ENCODE measurements around the gene UACA.

GRCh38 chr15:70664494-70664893, 98.9 kb downstream of the UACA start:
- TF ChIP-seq SPI1 (IDR thresholded peaks at IDR 0.05; ENCODE audit: low read depth, low read length) = no peak
- TF ChIP-seq POLR2AphosphoS5 (IDR thresholded peaks at IDR 0.05; ENCODE audit: low read depth, low read length) = no peak

Data from GM12891 (cell line).